HG02678 (cell line): ENCODE measurements around the gene C11orf21.

Source experiments
- ATAC-seq: cut with Tn5 transposase; IDR thresholded peaks from one replicate; pipeline ENCODE4 v1.9.1; 2021; ENCODE audit warnings: mild to moderate bottlenecking, moderate library complexity; ENCODE audit not compliant: unreplicated experiment

C11orf21 gene

DNA sequence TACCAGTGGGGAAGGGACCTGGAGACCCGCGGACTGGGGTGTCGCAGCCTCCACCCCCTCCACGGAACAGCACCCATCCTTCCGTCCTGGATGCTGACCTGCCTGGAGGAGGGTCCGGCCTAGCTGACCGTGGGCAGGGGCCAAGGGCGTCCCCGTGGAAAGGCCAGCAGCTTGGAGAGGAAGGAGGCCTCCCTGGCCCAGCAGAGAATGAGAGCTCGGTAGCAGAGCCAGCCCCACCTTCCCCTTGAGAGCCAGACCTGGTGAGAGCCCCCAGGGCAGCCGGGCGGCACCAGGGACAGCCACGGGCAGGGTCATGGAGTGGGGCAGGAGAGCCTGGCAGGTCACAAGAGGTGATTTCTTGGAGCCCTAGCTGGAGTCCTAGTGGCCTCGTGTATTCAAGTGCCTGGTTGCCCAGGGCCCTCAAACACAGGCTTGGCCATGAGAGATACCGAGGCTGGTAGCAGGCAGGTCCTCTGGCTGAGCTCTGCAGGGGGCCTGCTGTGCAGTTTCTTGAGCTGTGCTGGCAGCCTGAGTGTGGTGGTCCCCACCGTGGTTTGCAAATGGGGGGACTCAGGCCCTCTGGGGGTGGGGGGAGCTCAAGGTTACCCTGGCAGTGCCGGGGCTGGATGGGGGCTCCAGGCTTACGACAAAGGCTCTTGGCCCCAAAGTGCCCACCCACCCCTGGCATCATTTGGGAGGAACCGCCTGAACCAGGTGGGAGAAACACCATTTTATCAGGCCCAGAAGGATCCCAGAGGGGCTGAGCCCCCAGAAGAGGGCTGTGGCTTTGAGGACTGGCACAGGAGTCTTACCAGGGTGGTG lies 7.7 kb upstream of the C11orf21 start:
- ATAC-seq, result no peak

GRCh38 chr11:2308713-2309112 lies 7.0 kb upstream of the C11orf21 start:
- ATAC-seq, result no peak

DNA sequence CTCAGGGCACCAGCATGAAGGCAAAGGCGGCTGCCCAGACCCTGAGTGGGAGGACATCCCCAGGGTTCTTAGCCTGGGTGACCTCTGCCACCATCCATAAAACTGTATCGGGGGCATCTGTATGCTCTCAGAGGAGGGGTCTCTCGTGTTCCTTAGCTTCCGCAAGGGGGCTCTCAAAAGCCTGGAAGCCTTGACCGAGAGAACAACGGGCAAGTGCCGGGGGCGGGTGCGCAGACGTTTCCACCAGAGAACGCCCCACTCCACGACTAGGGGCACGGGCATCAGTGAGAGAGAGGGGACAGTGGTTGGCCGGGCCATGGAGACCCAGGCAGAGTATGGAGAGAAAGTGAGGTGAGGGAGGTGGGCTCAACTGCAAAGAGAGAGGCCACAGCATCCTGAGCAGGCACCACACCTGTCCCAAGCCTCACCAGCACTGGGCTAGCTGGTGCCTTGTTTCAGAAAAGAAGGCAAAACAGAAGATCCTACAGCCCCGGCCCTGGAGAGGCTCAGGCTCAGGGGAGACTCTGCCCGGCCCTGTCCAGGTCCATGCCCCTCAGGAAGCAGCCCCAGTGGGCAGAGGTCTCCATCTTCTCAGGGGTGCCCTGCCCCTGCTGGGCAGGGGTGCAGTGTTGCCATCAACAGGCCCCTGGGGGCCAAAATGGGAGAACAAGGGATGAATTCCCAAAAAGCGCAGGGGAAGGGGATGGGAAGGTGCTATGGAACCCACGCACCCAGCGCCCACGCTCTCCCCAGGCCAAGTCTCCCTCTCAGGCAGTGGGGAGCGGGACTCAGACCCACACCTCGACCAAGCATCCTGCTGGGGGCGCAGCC lies 6.0 kb upstream of the C11orf21 start:
- no peak for ATAC-seq

DNA sequence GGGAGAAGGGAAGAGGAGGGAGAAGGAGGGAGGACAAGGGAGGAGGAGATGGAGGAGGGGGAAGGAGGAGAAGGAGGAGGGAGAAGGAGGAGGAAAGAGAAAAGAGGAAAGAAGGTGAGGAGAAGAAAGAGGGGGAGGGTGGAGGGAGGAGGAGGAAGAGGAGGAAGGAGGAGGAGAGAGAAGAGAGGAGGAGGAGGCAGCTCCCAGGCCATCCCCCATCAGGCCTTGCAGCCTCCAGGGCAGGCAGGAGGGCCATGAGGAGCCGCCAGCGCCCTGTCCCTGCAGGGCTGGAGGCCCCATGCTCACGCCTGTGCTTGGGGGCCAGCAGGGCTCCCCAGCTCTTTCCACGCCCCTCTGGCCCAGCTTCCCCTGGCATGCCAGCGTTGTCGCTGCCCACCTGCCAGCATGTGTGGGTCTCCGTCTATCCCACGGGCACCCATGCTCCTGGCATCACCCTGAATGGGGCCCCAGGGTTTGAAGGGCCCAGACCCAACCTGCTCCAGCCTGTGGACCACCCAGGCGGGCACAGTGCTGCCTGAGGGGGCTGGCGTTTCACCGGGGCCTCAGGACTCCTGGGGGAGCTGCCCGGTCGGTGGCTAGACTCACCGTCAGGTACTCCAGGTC lies 5.3 kb upstream of the C11orf21 start:
- ATAC-seq, result no peak

GRCh38 chr11:2306452-2306823 lies 4.7 kb upstream of the C11orf21 start:
- ATAC-seq, result no peak

DNA sequence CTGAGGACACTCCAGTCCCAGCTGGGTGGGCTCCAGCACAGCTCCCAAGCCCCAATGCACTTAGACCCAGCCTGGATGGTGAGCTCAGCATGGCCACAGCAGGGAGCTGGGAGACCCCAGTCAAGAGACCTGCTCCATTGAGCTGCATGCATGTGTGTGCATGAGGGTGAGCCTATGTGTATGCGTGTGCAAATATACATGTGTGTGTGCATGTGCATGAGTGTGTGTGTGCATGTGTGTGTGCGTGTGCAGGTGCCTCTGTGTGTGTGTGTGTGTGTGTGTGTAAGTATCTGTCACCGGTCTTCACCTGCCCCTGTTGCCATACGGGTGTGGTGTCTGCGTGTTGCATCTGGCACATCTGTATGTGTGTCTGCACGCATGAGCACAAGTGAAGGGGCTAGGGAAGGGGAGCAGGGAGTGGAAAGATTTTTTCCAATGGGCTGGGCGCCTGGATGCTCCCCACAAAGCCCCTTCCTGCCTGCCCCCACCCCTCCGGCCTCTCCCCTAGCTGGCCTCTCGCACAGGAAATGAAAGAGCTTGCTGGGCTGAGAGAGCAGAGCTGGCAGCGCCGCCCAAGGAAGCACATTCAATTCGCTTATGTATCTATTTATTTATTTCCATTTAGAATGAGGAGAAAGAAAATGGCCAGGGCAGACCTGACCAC lies 4.2 kb upstream of the C11orf21 start:
- no peak for ATAC-seq

- ATAC-seq, result no peak
Measured at GRCh38 chr11:2305140-2305778, 3.5 kb upstream of the C11orf21 start.

- ATAC-seq, result no peak
Measured at GRCh38 chr11:2304506-2305139, 2.9 kb upstream of the C11orf21 start.

DNA sequence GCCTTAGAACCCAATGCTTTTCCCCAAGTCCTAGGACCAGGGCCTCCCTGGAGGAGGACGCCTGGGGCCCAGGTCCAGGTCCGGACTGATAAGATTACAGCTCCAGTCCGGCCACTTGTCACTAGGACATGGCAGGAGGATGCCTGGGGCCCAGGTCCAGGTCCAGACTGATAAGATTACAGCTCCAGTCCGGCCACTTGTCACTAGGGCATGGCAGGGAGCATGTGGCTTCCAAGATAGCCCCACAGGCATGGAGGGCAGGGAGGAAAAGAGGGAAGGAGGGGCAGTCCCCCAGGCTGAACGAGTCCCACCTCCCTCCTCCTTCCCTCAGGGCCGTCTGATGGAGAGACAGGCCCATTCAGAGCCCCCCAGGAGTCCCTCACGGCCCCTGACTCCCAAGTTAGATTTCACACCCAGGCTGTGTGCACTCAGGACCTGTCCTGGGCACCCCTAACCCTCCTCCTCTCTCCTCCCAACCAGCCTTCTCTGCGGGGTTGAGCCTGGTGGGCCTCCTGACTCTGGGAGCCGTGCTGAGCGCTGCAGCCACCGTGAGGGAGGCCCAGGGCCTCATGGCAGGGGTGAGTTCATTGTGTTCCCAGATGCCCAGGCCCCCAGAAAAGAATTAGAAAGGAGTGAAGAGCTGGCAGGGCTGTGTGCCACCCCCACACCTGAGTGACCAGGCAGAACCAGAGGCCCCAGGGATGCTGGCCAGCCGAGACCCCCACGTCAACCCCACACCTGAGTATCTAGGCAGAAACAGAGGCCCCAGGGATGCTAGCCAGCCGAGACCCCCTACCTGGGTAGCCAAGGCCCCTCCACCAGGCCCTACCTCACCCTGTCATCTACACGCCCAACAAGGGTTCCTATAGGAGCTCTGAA lies 2.1 kb upstream of the C11orf21 start:
- no peak for ATAC-seq

GRCh38 chr11:2302896-2303626 lies 1.3 kb upstream of the C11orf21 start:
- no peak for ATAC-seq

DNA sequence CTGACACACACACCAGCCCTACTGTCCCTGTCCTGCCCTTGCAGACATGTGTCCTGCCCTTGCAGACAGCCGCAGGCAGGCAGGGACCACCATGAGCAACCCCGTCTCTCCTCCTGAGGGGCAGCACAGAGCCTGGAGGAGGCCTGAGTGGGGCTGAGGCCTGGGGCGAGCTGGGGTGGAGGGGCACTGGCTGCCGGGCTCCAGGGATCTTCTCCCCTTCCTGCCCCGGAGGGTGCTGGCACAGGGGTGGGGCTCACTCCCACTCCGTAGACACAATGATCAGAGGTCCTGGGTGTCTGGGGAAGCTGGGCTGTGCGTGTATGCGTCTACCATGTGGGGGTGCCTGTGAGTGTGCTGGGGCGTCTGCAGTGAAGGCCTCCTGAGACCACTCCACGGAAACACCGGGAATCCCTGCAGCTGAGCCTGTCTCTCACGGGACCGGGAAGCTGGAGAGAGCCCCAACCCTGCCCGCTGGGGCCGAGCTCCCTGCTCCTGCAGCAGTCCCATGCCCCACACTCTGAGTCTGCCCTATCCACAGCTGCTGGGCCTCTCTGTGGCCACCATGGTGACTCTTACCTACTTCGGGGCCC lies 683 bp upstream of the C11orf21 start:
- no peak for ATAC-seq

GRCh38 chr11:2300936-2301630 lies 635 bp downstream of the C11orf21 start:
- ATAC-seq, result no peak

DNA sequence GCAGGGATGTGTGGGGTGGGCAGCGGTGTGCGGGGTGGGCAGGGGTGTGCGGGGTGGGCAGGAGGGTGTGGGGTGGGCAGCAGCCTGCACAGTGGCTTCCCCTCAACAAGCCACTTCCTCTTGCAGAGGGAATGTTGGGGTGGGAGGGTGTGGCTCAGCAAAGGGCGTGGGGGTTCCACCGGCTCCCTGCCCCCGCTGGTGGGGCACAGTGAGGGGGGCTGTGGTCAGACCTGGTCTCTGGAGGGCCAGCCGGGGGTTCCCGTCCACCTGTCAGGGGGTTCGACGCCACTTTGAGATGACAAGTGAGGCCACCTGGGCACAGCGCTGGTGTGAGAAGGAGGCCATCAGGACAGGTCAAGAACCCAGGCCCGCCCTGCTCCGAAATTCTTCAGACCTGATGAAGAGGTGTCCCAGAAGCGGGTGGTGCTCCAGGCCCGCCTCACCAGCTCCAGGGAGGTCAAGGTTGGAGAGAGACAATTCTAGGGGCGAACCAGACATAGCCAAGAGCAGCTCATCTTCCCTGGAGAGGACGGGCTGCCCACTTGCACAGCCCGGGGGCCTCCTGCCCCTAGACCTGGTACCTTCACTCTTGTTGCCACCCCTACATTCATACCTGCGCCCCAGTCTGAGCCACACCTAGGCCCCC lies 1.3 kb downstream of the C11orf21 start:
- no peak for ATAC-seq

DNA sequence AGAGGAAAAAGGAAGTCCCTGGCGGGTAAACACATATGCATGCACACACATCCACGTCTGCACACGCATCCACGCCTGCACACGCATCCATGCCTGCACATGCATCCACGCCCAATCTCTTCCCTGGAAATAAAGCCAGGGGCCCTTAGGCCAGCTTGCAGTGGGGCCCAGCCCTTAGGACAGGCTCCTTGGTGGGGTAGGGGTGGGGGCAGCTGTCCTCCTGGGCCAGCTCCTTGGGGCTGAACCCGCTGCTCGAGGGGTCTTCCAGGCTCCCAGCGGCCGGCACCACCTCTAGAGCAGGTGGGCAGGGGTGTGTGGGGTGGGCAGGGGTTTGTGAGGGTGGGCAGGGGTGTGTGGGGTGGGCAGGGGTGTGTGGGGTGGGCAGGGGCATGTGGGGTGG lies 1.9 kb downstream of the C11orf21 start:
- no peak for ATAC-seq

- ATAC-seq, result no peak
Measured at GRCh38 chr11:2298795-2299761, 2.6 kb downstream of the C11orf21 start.
